22Rv1 (cell line): ENCODE results near the gene ANAPC16.

Experiments used
- CTCF ChIP-seq: fragments of 450-650 bp; IDR thresholded peaks from 2 replicates; pipeline ENCODE4 v1.5.1; 2017; ENCODE audit warnings: mild to moderate bottlenecking
- ZFX ChIP-seq: fragments of 450-650 bp; IDR thresholded peaks from 2 replicates; pipeline ENCODE4 v1.6.1; 2017; ENCODE audit warnings: antibody characterized with exemption, borderline replicate concordance

GRCh38 chr10:72259491-72260238, 43.9 kb downstream of the ANAPC16 start:
- TF ChIP-seq CTCF, result no peak
- TF ChIP-seq ZFX, result no peak
